ENCODE results near the gene CHML.
"Not testable (repeated sequence)": the region's sequence is repeated elsewhere in the genome, so short reads cannot be mapped to it uniquely, and the experiment has no call there.

Gene CHML

GRCh38 chr1:241640149-241640866 is at the start of gene CHML, which contains the start of gene OPN3:
CHML (minus strand) TSS chr1:241640369; CDS start chr1:241635766, 4,603 bp downstream.
OPN3 (minus strand) TSS chr1:241640369; CDS start chr1:241640254, 115 bp downstream.
- DNase-seq (ENCODE audit: low spot score), result peak; percentile 82

GRCh38 chr1:241688940-241689368 is 48.8 kb upstream of the CHML start:
- no peak for DNase-seq (ENCODE audit: low spot score)

- no peak for DNase-seq (ENCODE audit: low spot score)
These were observed 43.9 kb upstream of the CHML start for GRCh38 chr1:241684108-241684507.

GRCh38 chr1:241682921-241683320 is 42.8 kb upstream of the CHML start:
- DNase-seq (ENCODE audit: low spot score), result no peak

- DNase-seq (ENCODE audit: low spot score), result not testable (repeated sequence)
These were observed 41.8 kb upstream of the CHML start for GRCh38 chr1:241681861-241682448.

- no peak for DNase-seq (ENCODE audit: low spot score)
These were observed 39.8 kb upstream of the CHML start for GRCh38 chr1:241679961-241680360.

GRCh38 chr1:241679404-241679803 is 39.2 kb upstream of the CHML start:
- DNase-seq (ENCODE audit: low spot score), result no peak

- no peak for DNase-seq (ENCODE audit: low spot score)
These were observed 38.4 kb upstream of the CHML start for GRCh38 chr1:241678536-241678935.

GRCh38 chr1:241677201-241677600 is 37.0 kb upstream of the CHML start:
- no peak for DNase-seq (ENCODE audit: low spot score)

GRCh38 chr1:241675983-241676382 is 35.8 kb upstream of the CHML start:
- DNase-seq (ENCODE audit: low spot score), result no peak

- DNase-seq (ENCODE audit: low spot score), result no peak
These were observed 34.7 kb upstream of the CHML start for GRCh38 chr1:241674805-241675384.

- DNase-seq (ENCODE audit: low spot score), result no peak
These were observed 32.1 kb upstream of the CHML start for GRCh38 chr1:241672301-241672700.

GRCh38 chr1:241666419-241666818 is 26.2 kb upstream of the CHML start:
- DNase-seq (ENCODE audit: low spot score), result no peak

GRCh38 chr1:241660424-241660972 is 20.3 kb upstream of the CHML start:
- no peak for DNase-seq (ENCODE audit: low spot score)

- DNase-seq (ENCODE audit: low spot score), result not testable (repeated sequence)
These were observed 18.8 kb upstream of the CHML start for GRCh38 chr1:241659016-241659415.

GRCh38 chr1:241658081-241658793 is 18.1 kb upstream of the CHML start:
- no peak for DNase-seq (ENCODE audit: low spot score)

GRCh38 chr1:241654641-241655040 is 14.5 kb upstream of the CHML start:
- no peak for DNase-seq (ENCODE audit: low spot score)

- no peak for DNase-seq (ENCODE audit: low spot score)
These were observed 13.8 kb upstream of the CHML start for GRCh38 chr1:241654019-241654418.

GRCh38 chr1:241652012-241652411 is 11.8 kb upstream of the CHML start, which contains the start of gene WDR64:
WDR64 (plus strand) TSS chr1:241652281; CDS start chr1:241652485, 204 bp downstream.
- DNase-seq (ENCODE audit: low spot score), result no peak

GRCh38 chr1:241648159-241648558 is 8.0 kb upstream of the CHML start:
- DNase-seq (ENCODE audit: low spot score), result no peak

- DNase-seq (ENCODE audit: low spot score), result no peak
These were observed 7.5 kb upstream of the CHML start for GRCh38 chr1:241647658-241648057.

- DNase-seq (ENCODE audit: low spot score), result no peak
These were observed 6.0 kb upstream of the CHML start for GRCh38 chr1:241646201-241646600.
